Suprapubic skin (tissue), 4 donors: ENCODE measurements around the gene TPSD1. TPM values are rescaled to one million over a fixed set of nuclear protein-coding genes. Genes with fewer than 3 reads are reported as not detected.

Source experiments
- DNase-seq, 2 donors: peaks; one replicate each; pipeline ENCODE4 v3.0.0-alpha.2; 2019; ENCODE audit warnings: low spot score in 2 of 2
- H3K27ac ChIP-seq: fragments of 200-600 bp; sonication (generic); one replicate; pipeline ENCODE4 v1.5.1; 2019
- H3K27me3 ChIP-seq: fragments of 200-600 bp; sonication (generic); one replicate; pipeline ENCODE4 v1.5.1; 2019
- H3K36me3 ChIP-seq: fragments of 200-600 bp; sonication (generic); one replicate; pipeline ENCODE4 v1.5.1; 2019
- H3K4me1 ChIP-seq: fragments of 200-600 bp; sonication (generic); one replicate; pipeline ENCODE4 v1.5.1; 2019
- H3K4me3 ChIP-seq: fragments of 200-600 bp; sonication (generic); one replicate; pipeline ENCODE4 v1.5.1; 2019; ENCODE audit warnings: mild to moderate bottlenecking
- H3K9me3 ChIP-seq: fragments of 200-600 bp; sonication (generic); one replicate; pipeline ENCODE4 v1.5.1; 2019
- EP300 ChIP-seq: sonication (generic); formaldehyde crosslinking; IDR thresholded peaks from one replicate; pipeline ENCODE4 v1.6.1; 2017; ENCODE audit warnings: antibody characterized with exemption
- POLR2A ChIP-seq, 2 donors: fragments of 450-650 bp; IDR thresholded peaks; one replicate each; pipeline ENCODE4 v1.6.1; 2017; ENCODE audit warnings: antibody characterized with exemption in 2 of 2, mild to moderate bottlenecking in 2 of 2, moderate library complexity in 2 of 2
- POLR2AphosphoS5 ChIP-seq, 3 donors: sonication (generic); formaldehyde crosslinking; IDR thresholded peaks; one replicate each; pipeline ENCODE4 v1.6.1; 2017; ENCODE audit warnings: antibody characterized with exemption in 3 of 3
- WGBS: methylation state at CpG from one replicate; pipeline ENCODE4 v1.1.5; 2018; 5-methylcytosine and 5-hydroxymethylcytosine counted together
- total RNA-seq, 4 donors: library from RNA; depleted of rRNA; stranded (reverse); fragments of >200 nt; gene quantifications; one replicate each; pipeline ENCODE4 v1.1.0, GENCODE V29; 2016
- TF ChIP-seq, protein P1 (sequence below), 2 donors: fragments of 200-600 bp in 1 of 2; fragments of 450-650 bp in 1 of 2; sonication (generic) in 1 of 2; IDR thresholded peaks; one replicate each; pipeline ENCODE4 v1.5.1; 2016 to 2019; ENCODE audit warnings: antibody characterized with exemption in 2 of 2, mild to moderate bottlenecking in 1 of 2, moderate library complexity in 1 of 2

Gene TPSD1
- total RNA-seq, 4 donors from 2014 or later = 0.38 to 11.6 (median 0.83) TPM; not detected in 1

DNA sequence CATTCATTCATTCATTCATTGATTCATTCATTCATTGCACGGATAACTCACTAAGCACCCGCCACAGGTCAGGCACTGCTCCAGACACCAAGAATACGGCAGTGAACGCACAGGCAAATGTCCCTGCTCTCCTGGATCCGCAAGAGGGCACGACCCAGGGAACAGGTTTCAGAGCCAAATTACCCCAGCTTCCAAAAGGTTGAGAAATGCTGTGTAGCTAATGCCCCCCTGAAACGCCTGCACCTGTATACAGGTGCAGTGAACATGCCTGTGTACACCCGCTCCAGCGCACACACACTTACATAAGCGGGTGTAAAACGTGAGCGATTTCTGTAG, 44.0 kb downstream of the TPSD1 start:
- Histone ChIP-seq H3K4me3 (no peak overlapping the region), H3K27me3 (peaks cover 51% of the 10 kb centered on the region), H3K27ac (no peak overlapping the region), H3K36me3 (no peaks in the 10 kb centered on the region), H3K9me3 (no peaks in the 10 kb centered on the region), H3K4me1 (peaks cover 25% of the 10 kb centered on the region)
- no peak for TF ChIP-seq POLR2A (IDR thresholded peaks at IDR 0.05)
- no peak for TF ChIP-seq EP300
- TF ChIP-seq, protein P1, sequence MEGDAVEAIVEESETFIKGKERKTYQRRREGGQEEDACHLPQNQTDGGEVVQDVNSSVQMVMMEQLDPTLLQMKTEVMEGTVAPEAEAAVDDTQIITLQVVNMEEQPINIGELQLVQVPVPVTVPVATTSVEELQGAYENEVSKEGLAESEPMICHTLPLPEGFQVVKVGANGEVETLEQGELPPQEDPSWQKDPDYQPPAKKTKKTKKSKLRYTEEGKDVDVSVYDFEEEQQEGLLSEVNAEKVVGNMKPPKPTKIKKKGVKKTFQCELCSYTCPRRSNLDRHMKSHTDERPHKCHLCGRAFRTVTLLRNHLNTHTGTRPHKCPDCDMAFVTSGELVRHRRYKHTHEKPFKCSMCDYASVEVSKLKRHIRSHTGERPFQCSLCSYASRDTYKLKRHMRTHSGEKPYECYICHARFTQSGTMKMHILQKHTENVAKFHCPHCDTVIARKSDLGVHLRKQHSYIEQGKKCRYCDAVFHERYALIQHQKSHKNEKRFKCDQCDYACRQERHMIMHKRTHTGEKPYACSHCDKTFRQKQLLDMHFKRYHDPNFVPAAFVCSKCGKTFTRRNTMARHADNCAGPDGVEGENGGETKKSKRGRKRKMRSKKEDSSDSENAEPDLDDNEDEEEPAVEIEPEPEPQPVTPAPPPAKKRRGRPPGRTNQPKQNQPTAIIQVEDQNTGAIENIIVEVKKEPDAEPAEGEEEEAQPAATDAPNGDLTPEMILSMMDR (IDR thresholded peaks at IDR 0.05) = no peak
- TF ChIP-seq POLR2AphosphoS5 (IDR thresholded peaks at IDR 0.05) = no peak
- no peak for DNase-seq
- 59% methylated on average over 12 of the region's 12 CpGs for WGBS

DNA sequence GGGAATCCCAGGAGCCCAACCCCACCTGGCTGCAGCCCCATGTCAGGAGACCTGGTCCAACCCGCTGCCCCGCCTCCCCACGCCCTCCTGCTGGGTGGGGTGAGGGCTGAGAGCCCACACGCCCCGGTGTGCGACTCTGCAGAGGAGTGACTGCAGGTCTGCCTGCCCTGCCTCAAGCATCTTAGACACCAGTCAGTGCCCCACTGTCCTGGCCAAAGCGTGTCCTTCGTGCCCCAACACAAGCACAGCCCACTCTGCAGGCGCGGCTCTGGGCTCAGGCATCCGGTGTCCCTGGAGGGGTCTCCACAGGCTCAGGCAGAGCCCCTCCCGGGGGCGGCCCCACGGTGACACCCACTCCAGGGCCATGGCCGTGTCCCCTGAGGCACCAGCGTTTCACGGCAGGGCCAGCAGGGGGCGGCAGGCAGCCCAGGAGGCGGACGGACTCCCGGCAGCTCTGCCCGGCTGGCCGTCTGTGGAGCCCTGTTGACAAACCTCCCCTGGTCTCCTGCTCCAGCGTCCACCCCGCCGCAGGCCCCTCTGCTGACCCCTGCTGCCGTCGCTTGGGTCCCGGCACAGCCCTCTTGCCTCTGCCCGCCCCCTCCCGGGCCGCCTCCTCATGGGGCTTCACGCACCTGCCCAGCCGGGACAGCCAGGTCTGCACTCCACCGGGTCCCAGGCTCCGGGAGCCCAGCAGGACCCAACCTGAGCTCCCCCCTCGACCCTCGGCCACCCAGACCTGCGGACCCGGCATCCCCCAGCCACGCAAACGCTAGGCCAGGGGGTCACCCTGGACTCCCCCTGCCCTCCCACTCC, 45.0 kb downstream of the TPSD1 start:
- peaks cover 45% of the 10 kb centered on the region for H3K27me3 ChIP-seq
- no peak for DNase-seq
- no peaks in the 10 kb centered on the region for H3K36me3 ChIP-seq
- no peaks in the 10 kb centered on the region for H3K9me3 ChIP-seq
- WGBS = 19% methylated on average over 25 of the region's 42 CpGs
- TF ChIP-seq, protein P1 (IDR thresholded peaks at IDR 0.05) = peak; percentile 34 to 89
- TF ChIP-seq POLR2A (IDR thresholded peaks at IDR 0.05) = no peak
- no peak overlapping the region for H3K27ac ChIP-seq
- peaks cover 25% of the 10 kb centered on the region for H3K4me1 ChIP-seq
- peak overlapping the region; percentile 9 for H3K4me3 ChIP-seq

DNA sequence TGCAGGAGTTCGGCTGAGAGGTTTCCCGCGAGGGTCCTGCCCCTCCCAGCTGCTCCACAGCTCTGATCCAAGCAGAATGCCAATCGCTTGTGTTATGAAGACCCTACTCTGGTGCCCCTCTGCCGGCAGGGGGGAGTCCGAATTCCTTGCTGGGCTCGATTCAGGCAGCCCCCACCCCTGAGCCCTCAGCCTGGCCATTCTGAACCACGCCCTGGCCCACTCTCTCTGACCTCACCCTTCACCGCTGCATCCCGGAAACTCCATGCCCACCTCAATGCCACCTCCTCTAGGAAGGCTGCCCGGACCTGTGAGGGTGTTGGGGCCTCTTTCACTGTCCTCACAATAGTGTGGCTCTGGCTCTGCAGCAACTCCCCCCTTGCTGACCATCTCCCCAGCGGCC, 45.7 kb downstream of the TPSD1 start:
- Histone ChIP-seq H3K4me3 (no peak overlapping the region), H3K27ac (no peak overlapping the region), H3K27me3 (peaks cover 43% of the 10 kb centered on the region), H3K36me3 (no peaks in the 10 kb centered on the region), H3K9me3 (no peaks in the 10 kb centered on the region), H3K4me1 (peaks cover 25% of the 10 kb centered on the region)
- 86% methylated on average over 12 of the region's 12 CpGs for WGBS
- DNase-seq = no peak
- TF ChIP-seq POLR2AphosphoS5 (IDR thresholded peaks at IDR 0.05) = no peak
- TF ChIP-seq, protein P1 (IDR thresholded peaks at IDR 0.05) = no peak
- TF ChIP-seq POLR2A (IDR thresholded peaks at IDR 0.05) = no peak
- no peak for TF ChIP-seq EP300

DNA sequence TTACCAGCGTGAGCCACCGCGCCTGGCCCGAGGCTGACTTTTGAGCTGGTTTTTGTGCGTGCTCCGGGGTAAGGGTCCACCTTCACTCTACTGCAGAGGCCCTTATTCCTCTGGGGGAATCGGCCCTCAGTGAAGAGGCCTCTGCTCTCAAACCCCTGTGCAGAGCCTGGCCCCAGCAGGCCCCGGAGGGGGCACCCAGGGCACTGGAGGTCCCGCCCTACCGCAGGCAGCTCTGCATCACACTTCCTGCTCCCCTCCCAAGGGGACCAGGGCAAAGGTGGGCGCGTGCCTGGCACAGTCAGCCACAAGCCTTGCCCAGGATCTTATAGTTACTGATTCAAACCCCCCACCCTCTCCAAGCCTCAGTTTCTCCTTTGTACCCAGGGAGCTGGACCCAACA, 50.0 kb downstream of the TPSD1 start:
- WGBS = 77% methylated on average over 4 of the region's 12 CpGs
- peaks cover 22% of the 10 kb centered on the region for H3K4me1 ChIP-seq
- H3K9me3 ChIP-seq = no peaks in the 10 kb centered on the region
- no peak for TF ChIP-seq POLR2AphosphoS5 (IDR thresholded peaks at IDR 0.05)
- no peak for TF ChIP-seq EP300
- TF ChIP-seq, protein P1 (IDR thresholded peaks at IDR 0.05) = no peak
- TF ChIP-seq POLR2A (IDR thresholded peaks at IDR 0.05) = no peak
- H3K27ac ChIP-seq = no peak overlapping the region
- H3K4me3 ChIP-seq = no peak overlapping the region
- no peaks in the 10 kb centered on the region for H3K36me3 ChIP-seq
- peaks cover 6% of the 10 kb centered on the region for H3K27me3 ChIP-seq
- no peak for DNase-seq

DNA sequence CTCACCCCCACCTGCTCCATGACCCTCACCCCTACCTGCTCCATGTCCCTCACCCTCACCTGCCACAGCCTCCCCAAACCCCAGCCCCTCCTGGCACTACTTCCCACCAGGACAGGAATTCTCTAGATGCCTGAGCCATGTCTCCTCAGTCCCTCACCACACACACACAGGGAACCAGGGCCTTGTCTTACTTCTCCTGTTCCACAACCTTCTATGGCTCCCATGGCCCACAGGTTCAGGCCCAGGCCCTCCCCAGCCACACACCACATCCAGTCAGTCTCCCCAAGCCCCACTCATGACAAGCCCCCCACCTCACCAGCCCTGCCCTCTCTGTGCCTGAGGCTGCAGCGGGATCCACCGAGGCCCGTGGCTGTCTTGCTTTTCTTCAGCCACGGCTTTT, 50.5 kb downstream of the TPSD1 start:
- Histone ChIP-seq H3K4me1 (peaks cover 22% of the 10 kb centered on the region), H3K4me3 (no peak overlapping the region), H3K27ac (no peak overlapping the region), H3K27me3 (peaks cover 1% of the 10 kb centered on the region), H3K36me3 (no peaks in the 10 kb centered on the region), H3K9me3 (no peaks in the 10 kb centered on the region)
- TF ChIP-seq POLR2AphosphoS5 (IDR thresholded peaks at IDR 0.05) (no peak), POLR2A (IDR thresholded peaks at IDR 0.05) (no peak), EP300 (no peak)
- TF ChIP-seq, protein P1 (IDR thresholded peaks at IDR 0.05) = no peak
- DNase-seq = no peak
- 57% methylated on average over 4 of the region's 4 CpGs for WGBS
